SK-N-SH treated with all-trans-retinoic acid at 6 μM for 48 hours (cell line): Measurements from ENCODE around the gene TRIM37.
A peak's percentile ranks its signal among the peaks of the same experiment; 100 is the strongest.

ENCODE experiments used
- ATAC-seq: fragments of 200-7000 bp; cut with Tn5 transposase; 3 replicates; pipeline ENCODE4 v1.9.1; 2020; ENCODE audit warnings: mild to moderate bottlenecking, moderate library complexity
- ARNTL ChIP-seq: fragments of 450-650 bp; formaldehyde crosslinking; IDR thresholded peaks from 2 replicates; pipeline ENCODE4 v1.5.0; 2020; ENCODE audit warnings: low read depth, mild to moderate bottlenecking, moderate library complexity, borderline replicate concordance
- CSDC2 ChIP-seq: fragments of 250-450 bp; sonication (Bioruptor Pico); IDR thresholded peaks from 2 replicates; pipeline ENCODE4 v1.5.0; 2020; ENCODE audit warnings: mild to moderate bottlenecking, moderate library complexity
- CSRNP3 ChIP-seq: fragments of 250-450 bp; sonication (Bioruptor Pico); IDR thresholded peaks from 2 replicates; pipeline ENCODE4 v1.5.1; 2021; ENCODE audit warnings: mild to moderate bottlenecking, moderate library complexity
- ESRRG ChIP-seq: fragments of 250-450 bp; sonication (Bioruptor Pico); IDR thresholded peaks from 2 replicates; pipeline ENCODE4 v1.6.1; 2021; ENCODE audit warnings: mild to moderate bottlenecking
- GLIS3 ChIP-seq: fragments of 250-450 bp; sonication (Bioruptor Pico); IDR thresholded peaks from 2 replicates; pipeline ENCODE4 v1.5.0; 2020; ENCODE audit warnings: mild to moderate bottlenecking, moderate library complexity
- ISL1 ChIP-seq: fragments of 250-450 bp; sonication (Bioruptor Pico); IDR thresholded peaks from 2 replicates; pipeline ENCODE4 v2.1.2; 2022; ENCODE audit warnings: mild to moderate bottlenecking, moderate library complexity
- PATZ1 ChIP-seq: fragments of 250-450 bp; sonication (Bioruptor Pico); IDR thresholded peaks from 2 replicates; pipeline ENCODE4 v1.8.0; 2020; ENCODE audit warnings: mild to moderate bottlenecking, moderate library complexity, borderline replicate concordance
- PPARA ChIP-seq: fragments of 250-450 bp; sonication (Bioruptor Pico); IDR thresholded peaks from 2 replicates; pipeline ENCODE4 v1.5.0; 2020; ENCODE audit warnings: mild to moderate bottlenecking, borderline replicate concordance
- RARB ChIP-seq: fragments of 250-450 bp; sonication (Bioruptor Pico); IDR thresholded peaks from 2 replicates; pipeline ENCODE4 v1.8.0; 2021; ENCODE audit warnings: mild to moderate bottlenecking, moderate library complexity
- TCF4 ChIP-seq: fragments of 250-450 bp; sonication (Bioruptor Pico); IDR thresholded peaks from 2 replicates; pipeline ENCODE4 v1.8.0; 2021; ENCODE audit warnings: mild to moderate bottlenecking, moderate library complexity, borderline replicate concordance
- TOX ChIP-seq: fragments of 250-450 bp; sonication (Bioruptor Pico); IDR thresholded peaks from 2 replicates; pipeline ENCODE4 v1.8.0; 2021; ENCODE audit warnings: mild to moderate bottlenecking, moderate library complexity, borderline replicate concordance
- ZC3H10 ChIP-seq: fragments of 250-450 bp; sonication (Bioruptor Pico); IDR thresholded peaks from 2 replicates; pipeline ENCODE4 v1.5.1; 2021; ENCODE audit warnings: mild to moderate bottlenecking, moderate library complexity
- ZFP3 ChIP-seq: fragments of 250-450 bp; sonication (Bioruptor Pico); IDR thresholded peaks from 2 replicates; pipeline ENCODE4 v1.5.0; 2020; ENCODE audit warnings: mild to moderate bottlenecking, moderate library complexity
- ZFP30 ChIP-seq: fragments of 450-650 bp; formaldehyde crosslinking; IDR thresholded peaks from 2 replicates; pipeline ENCODE4 v1.5.0; 2022; ENCODE audit warnings: mild to moderate bottlenecking, moderate library complexity
- ZNF565 ChIP-seq: fragments of 450-650 bp; formaldehyde crosslinking; conservative IDR thresholded peaks from 2 replicates; pipeline ENCODE4 v1.5.0; 2020; ENCODE audit warnings: low read depth, mild to moderate bottlenecking, moderate library complexity
- ZNF70 ChIP-seq: fragments of 450-650 bp; formaldehyde crosslinking; IDR thresholded peaks from 2 replicates; pipeline ENCODE4 v1.5.0; 2020; ENCODE audit warnings: mild to moderate bottlenecking, moderate library complexity
- ZNF8 ChIP-seq: fragments of 450-650 bp; formaldehyde crosslinking; IDR thresholded peaks from 2 replicates; pipeline ENCODE4 v1.5.0; 2020; ENCODE audit warnings: mild to moderate bottlenecking, moderate library complexity
- TF ChIP-seq, protein P1 (sequence below): fragments of 250-450 bp; sonication (Bioruptor Pico); IDR thresholded peaks from 2 replicates; pipeline ENCODE4 v1.8.0; 2021; ENCODE audit warnings: low read depth, mild to moderate bottlenecking, moderate library complexity, borderline replicate concordance
- TF ChIP-seq, protein P2 (sequence below): fragments of 250-450 bp; sonication (Bioruptor Pico); IDR thresholded peaks from 2 replicates; pipeline ENCODE4 v1.5.1; 2020; ENCODE audit warnings: low read depth, mild to moderate bottlenecking, moderate library complexity

The TRIM37 gene

DNA sequence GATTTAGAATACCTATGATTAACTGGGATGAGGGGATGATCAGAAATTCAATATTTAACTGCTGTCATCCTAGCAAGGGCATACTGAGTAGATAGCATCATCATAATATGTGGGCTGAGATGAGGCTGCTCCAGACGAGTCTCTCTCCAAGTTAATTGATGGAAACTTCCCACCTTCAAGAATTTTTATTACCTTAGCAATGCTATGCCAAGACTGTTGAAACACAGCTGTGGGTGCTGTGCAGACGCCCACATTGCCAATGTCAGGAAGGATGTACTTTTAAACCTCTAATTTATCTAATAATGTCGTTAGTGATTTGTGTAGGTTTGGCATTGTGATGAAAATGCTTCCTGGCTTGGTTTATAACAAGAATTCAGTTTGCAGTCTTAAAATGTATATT is 170.4 kb downstream of the TRIM37 start:
- ATAC-seq: no peak

DNA sequence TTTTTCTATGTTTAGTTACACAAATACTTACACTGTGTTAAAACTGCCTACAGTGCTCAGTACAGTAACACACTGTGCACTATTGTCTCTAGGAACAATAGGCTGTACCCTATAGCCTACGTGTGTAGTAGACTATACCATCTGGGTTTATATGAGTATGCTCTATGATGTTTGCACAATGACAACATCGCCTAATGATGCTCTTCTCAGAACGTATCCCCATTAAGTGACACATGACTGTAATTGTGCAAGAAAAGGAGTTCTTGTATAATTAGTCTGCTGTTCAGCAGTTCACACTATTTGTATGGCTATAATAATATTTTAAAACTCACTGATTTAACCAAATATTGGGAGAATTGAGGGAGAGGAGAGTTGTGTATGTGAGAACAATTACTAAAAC is 173.7 kb downstream of the TRIM37 start:
- no peak for ATAC-seq

More for the DNA sequence above, 170.4 kb downstream of the TRIM37 start:
- TF ChIP-seq ISL1 (CRISPR knock-in tag): peak; percentile 23; the same call in 1 of the 2 replicates
- TF ChIP-seq ARNTL: no peak

More for the DNA sequence above, 173.7 kb downstream of the TRIM37 start:
- TF ChIP-seq, protein P1, sequence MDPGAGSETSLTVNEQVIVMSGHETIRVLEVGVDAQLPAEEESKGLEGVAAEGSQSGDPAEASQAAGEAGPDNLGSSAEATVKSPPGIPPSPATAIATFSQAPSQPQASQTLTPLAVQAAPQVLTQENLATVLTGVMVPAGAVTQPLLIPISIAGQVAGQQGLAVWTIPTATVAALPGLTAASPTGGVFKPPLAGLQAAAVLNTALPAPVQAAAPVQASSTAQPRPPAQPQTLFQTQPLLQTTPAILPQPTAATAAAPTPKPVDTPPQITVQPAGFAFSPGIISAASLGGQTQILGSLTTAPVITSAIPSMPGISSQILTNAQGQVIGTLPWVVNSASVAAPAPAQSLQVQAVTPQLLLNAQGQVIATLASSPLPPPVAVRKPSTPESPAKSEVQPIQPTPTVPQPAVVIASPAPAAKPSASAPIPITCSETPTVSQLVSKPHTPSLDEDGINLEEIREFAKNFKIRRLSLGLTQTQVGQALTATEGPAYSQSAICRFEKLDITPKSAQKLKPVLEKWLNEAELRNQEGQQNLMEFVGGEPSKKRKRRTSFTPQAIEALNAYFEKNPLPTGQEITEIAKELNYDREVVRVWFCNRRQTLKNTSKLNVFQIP (CRISPR knock-in tag): no peak
- TF ChIP-seq TOX (CRISPR knock-in tag) (no peak), PPARA (CRISPR knock-in tag) (no peak), ZNF70 (CRISPR knock-in tag) (no peak), ARNTL (no peak), ZNF8 (no peak), CSRNP3 (CRISPR knock-in tag) (no peak), PATZ1 (CRISPR knock-in tag) (no peak), RARB (no peak), GLIS3 (CRISPR knock-in tag) (no peak), ESRRG (CRISPR knock-in tag) (no peak), ZNF565 (CRISPR knock-in tag) (no peak), ZFP3 (no peak), ZC3H10 (CRISPR knock-in tag) (no peak), ISL1 (CRISPR knock-in tag) (no peak), ZFP30 (no peak), TCF4 (CRISPR knock-in tag) (no peak), CSDC2 (CRISPR knock-in tag) (no peak)
- TF ChIP-seq, protein P2, sequence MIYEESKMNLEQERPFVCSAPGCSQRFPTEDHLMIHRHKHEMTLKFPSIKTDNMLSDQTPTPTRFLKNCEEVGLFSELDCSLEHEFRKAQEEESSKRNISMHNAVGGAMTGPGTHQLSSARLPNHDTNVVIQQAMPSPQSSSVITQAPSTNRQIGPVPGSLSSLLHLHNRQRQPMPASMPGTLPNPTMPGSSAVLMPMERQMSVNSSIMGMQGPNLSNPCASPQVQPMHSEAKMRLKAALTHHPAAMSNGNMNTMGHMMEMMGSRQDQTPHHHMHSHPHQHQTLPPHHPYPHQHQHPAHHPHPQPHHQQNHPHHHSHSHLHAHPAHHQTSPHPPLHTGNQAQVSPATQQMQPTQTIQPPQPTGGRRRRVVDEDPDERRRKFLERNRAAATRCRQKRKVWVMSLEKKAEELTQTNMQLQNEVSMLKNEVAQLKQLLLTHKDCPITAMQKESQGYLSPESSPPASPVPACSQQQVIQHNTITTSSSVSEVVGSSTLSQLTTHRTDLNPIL: no peak
